Neural cell (in vitro differentiated cells): ENCODE results near the gene PLCL1. TPM values are rescaled to one million over a fixed set of nuclear protein-coding genes. Genes with fewer than 3 reads are reported as not detected.

ENCODE experiments used
- H2AFZ ChIP-seq: fragments of 200-600, 300-800 bp; sonication (generic), shearing (Covaris generic); 2 replicates; pipeline ENCODE4 v1.6.0; 2014; ENCODE audit warnings: low read depth, mild to moderate bottlenecking, antibody characterized with exemption, low read length, moderate library complexity
- H3F3A ChIP-seq: fragments of 200-600 bp; shearing (Covaris generic); 2 replicates; pipeline ENCODE4 v1.6.1; 2016; ENCODE audit warnings: mild to moderate bottlenecking, moderate library complexity, mixed read lengths, antibody characterized with exemption, low read length; ENCODE audit not compliant: insufficient read depth, poor library complexity, severe bottlenecking
- H3K27ac ChIP-seq: fragments of 200-600, 300-800 bp; sonication (generic), shearing (Covaris generic); 2 replicates; pipeline ENCODE4 v1.5.1; 2014; ENCODE audit warnings: mild to moderate bottlenecking, low read length, moderate library complexity
- H3K27me3 ChIP-seq: fragments of 300-800, 200-600 bp; sonication (generic), shearing (Covaris generic); 2 replicates; pipeline ENCODE4 v1.6.0; 2014; ENCODE audit warnings: mild to moderate bottlenecking, low read depth, low read length, moderate library complexity; ENCODE audit not compliant: insufficient read depth
- H3K36me3 ChIP-seq: fragments of 300-800, 200-600 bp; sonication (generic), shearing (Covaris generic); 2 replicates; pipeline ENCODE4 v1.5.1; 2014; ENCODE audit warnings: mild to moderate bottlenecking, antibody characterized with exemption, low read length, moderate library complexity; ENCODE audit not compliant: insufficient read depth
- H3K4me2 ChIP-seq: fragments of 300-800, 200-600 bp; sonication (generic), shearing (Covaris generic); 2 replicates; pipeline ENCODE4 v1.6.0; 2014; ENCODE audit warnings: mild to moderate bottlenecking, low read length
- H3K4me3 ChIP-seq: fragments of 300-800, 200-600 bp; sonication (generic), shearing (Covaris generic); 2 replicates; pipeline ENCODE4 v1.5.1; 2014; ENCODE audit warnings: mild to moderate bottlenecking, low read length, moderate library complexity
- H3K79me2 ChIP-seq: fragments of 200-600 bp; shearing (Covaris generic); replicated peaks from 2 replicates; pipeline ENCODE4 v1.6.0; 2014; ENCODE audit warnings: mild to moderate bottlenecking, low read length, moderate library complexity; ENCODE audit not compliant: insufficient read depth
- H3K9ac ChIP-seq: fragments of 300-800, 200-600 bp; sonication (generic), shearing (Covaris generic); 2 replicates; pipeline ENCODE4 v1.6.1; 2016; ENCODE audit warnings: mild to moderate bottlenecking, low read length, mixed read lengths
- H3K9me2 ChIP-seq: fragments of 200-600 bp; shearing (Covaris generic); 2 replicates; pipeline ENCODE4 v1.6.1; 2016; ENCODE audit warnings: mild to moderate bottlenecking, low read length, mixed read lengths; ENCODE audit not compliant: insufficient read depth
- H3K9me3 ChIP-seq: fragments of 200-600, 300-800 bp; sonication (generic), shearing (Covaris generic); 2 replicates; pipeline ENCODE4 v1.6.1; 2016; ENCODE audit warnings: mild to moderate bottlenecking, mixed run types, low read length, moderate library complexity, mixed read lengths
- H4K20me1 ChIP-seq: fragments of 200-600 bp; shearing (Covaris generic); 2 replicates; pipeline ENCODE4 v1.6.1; 2016; ENCODE audit warnings: mild to moderate bottlenecking, mixed run types; ENCODE audit not compliant: insufficient read depth
- CTCF ChIP-seq: fragments of 450-650 bp; IDR thresholded peaks from 2 replicates; pipeline ENCODE4 v1.5.1; 2014; ENCODE audit warnings: antibody characterized with exemption, mild to moderate bottlenecking, moderate library complexity; ENCODE audit not compliant: poor library complexity, severe bottlenecking
- EP300 ChIP-seq: fragments of 450-650 bp; conservative IDR thresholded peaks from 2 replicates; pipeline ENCODE4 v1.6.1; 2014; ENCODE audit warnings: antibody characterized with exemption, mild to moderate bottlenecking, moderate library complexity; ENCODE audit not compliant: poor library complexity, severe bottlenecking
- EZH2 ChIP-seq: fragments of 200-600, 300-800 bp; shearing (Covaris generic), sonication (generic); IDR thresholded peaks from 2 replicates; pipeline ENCODE4 v1.6.1; 2014; ENCODE audit warnings: antibody characterized with exemption, low read length, borderline replicate concordance, mild to moderate bottlenecking; ENCODE audit not compliant: insufficient read depth, poor library complexity, severe bottlenecking
- MXI1 ChIP-seq: fragments of 450-650 bp; conservative IDR thresholded peaks from 2 replicates; pipeline ENCODE4 v1.6.1; 2014; ENCODE audit warnings: antibody characterized with exemption, mild to moderate bottlenecking; ENCODE audit not compliant: poor library complexity, severe bottlenecking
- POLR2AphosphoS5 ChIP-seq: IDR thresholded peaks from 2 replicates; pipeline ENCODE4 v1.6.1; 2012
- RAD21 ChIP-seq: fragments of 450-650 bp; conservative IDR thresholded peaks from 2 replicates; pipeline ENCODE4 v1.6.1; 2014; ENCODE audit warnings: antibody characterized with exemption, mild to moderate bottlenecking, moderate library complexity
- REST ChIP-seq: IDR thresholded peaks from 2 replicates; pipeline ENCODE4 v1.6.1; 2012; ENCODE audit warnings: borderline replicate concordance
- SMC3 ChIP-seq: fragments of 450-650 bp; conservative IDR thresholded peaks from 2 replicates; pipeline ENCODE4 v1.6.1; 2014; ENCODE audit warnings: antibody characterized with exemption, mild to moderate bottlenecking, moderate library complexity; ENCODE audit not compliant: poor library complexity
- TAF1 ChIP-seq: IDR thresholded peaks from 2 replicates; pipeline ENCODE4 v1.6.1; 2012; ENCODE audit warnings: low read depth
- polyA plus RNA-seq: library from polyadenylated mRNA; depleted of rRNA; stranded (reverse); fragments of >200 nt; gene quantifications from 2 replicates; pipeline ENCODE4 v1.2.3, GENCODE V29; 2014

Gene PLCL1
- polyA plus RNA-seq, 1 donor from 2014 or later, result 6.8 TPM

GRCh38 chr2:197996583-197996982 lies 192.2 kb downstream of the PLCL1 start:
- no peaks in the 10 kb centered on the region for H3K9me3 ChIP-seq
- no peaks in the 10 kb centered on the region for H3K36me3 ChIP-seq
- H3K9me2 ChIP-seq, result no peaks in the 10 kb centered on the region
- TF ChIP-seq CTCF (no peak), MXI1 (no peak), POLR2AphosphoS5 (no peak), EZH2 (no peak), REST (no peak), SMC3 (no peak), TAF1 (no peak), RAD21 (no peak), EP300 (no peak)
- H3K9ac ChIP-seq, result no peak overlapping the region
- no peak overlapping the region for H3K4me3 ChIP-seq
- no peaks in the 10 kb centered on the region for H4K20me1 ChIP-seq
- no peak overlapping the region for H3K4me2 ChIP-seq
- no peaks in the 10 kb centered on the region for H3K27me3 ChIP-seq
- H2AFZ ChIP-seq, result no peak overlapping the region
- H3K79me2 ChIP-seq, result no peaks in the 10 kb centered on the region
- H3K27ac ChIP-seq, result no peak overlapping the region
- H3F3A ChIP-seq, result no peaks in the 10 kb centered on the region

GRCh38 chr2:197997083-197997541 lies 192.7 kb downstream of the PLCL1 start:
- Histone ChIP-seq H3F3A (no peaks in the 10 kb centered on the region), H2AFZ (no peak overlapping the region), H3K9ac (no peak overlapping the region), H3K4me2 (no peak overlapping the region), H4K20me1 (no peaks in the 10 kb centered on the region), H3K9me3 (no peaks in the 10 kb centered on the region), H3K27ac (no peak overlapping the region), H3K79me2 (no peaks in the 10 kb centered on the region), H3K27me3 (no peaks in the 10 kb centered on the region), H3K4me3 (no peak overlapping the region), H3K9me2 (no peaks in the 10 kb centered on the region), H3K36me3 (no peaks in the 10 kb centered on the region)
- no peak for TF ChIP-seq RAD21
- no peak for TF ChIP-seq CTCF
- TF ChIP-seq SMC3, result no peak
- TF ChIP-seq MXI1, result no peak
- no peak for TF ChIP-seq TAF1
- TF ChIP-seq REST, result no peak
- no peak for TF ChIP-seq EZH2
- no peak for TF ChIP-seq EP300
- TF ChIP-seq POLR2AphosphoS5, result no peak
